Measurements from ENCODE around the gene IFITM5. TPM values are rescaled to one million over a fixed set of nuclear protein-coding genes. Genes with fewer than 3 reads are reported as not detected.
"Not testable (repeated sequence)": the region's sequence is repeated elsewhere in the genome, so short reads cannot be mapped to it uniquely, and the experiment has no call there.

The IFITM5 gene
- polyA plus RNA-seq, 1 donor from 2014 or later: not detected

DNA sequence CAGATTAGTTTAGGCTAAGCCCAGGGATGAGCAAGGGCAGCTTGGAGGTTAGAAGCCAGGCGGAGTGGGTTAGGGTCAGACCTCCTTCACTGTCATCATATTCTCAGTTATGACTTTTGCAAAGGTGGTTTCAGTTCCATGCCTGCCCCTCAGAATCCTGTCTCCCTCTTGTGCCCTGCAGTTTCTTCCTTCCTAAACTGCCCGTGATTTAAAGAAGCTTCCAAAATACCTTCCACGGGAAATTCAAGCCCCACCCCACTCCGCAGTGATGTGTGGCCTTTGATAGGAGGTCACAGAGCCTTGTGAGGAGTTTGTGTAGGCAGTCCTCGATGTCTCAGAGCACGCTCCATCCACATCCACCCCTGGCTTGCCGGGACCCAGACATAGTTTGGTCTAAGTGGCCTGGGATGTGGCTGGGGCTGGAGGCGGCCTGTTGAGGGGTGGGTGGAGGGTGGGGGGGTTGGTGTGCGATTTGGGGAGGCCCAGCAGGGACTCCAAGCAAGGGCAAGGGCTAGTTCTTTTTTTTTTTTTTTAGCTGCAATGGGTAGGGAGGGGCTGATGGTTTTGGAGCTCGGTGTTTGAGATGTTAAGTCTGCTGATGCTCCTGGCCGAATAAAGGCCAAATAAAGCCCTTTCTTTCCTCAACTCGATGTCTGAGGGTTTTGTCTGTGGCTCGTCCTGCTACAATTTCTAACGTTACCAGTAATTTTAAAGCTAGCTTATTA, 12.9 kb upstream of the IFITM5 start:
- Histone ChIP-seq H3K27ac (ENCODE audit: low read length) (no peak overlapping the region), H3F3A (ENCODE audit: insufficient read depth, low read length, poor library complexity, severe bottlenecking) (no peaks in the 10 kb centered on the region), H3K4me2 (ENCODE audit: low read length) (no peak overlapping the region), H3K36me3 (ENCODE audit: insufficient read depth, low read length) (no peaks in the 10 kb centered on the region), H3K9me2 (ENCODE audit: insufficient read depth, low read length) (no peaks in the 10 kb centered on the region), H3K9ac (ENCODE audit: low read length) (no peak overlapping the region), H3K27me3 (ENCODE audit: insufficient read depth, low read depth, low read length) (no peaks in the 10 kb centered on the region), H2AFZ (ENCODE audit: low read depth, low read length) (no peak overlapping the region), H4K20me1 (ENCODE audit: insufficient read depth) (no peaks in the 10 kb centered on the region), H3K79me2 (replicated peaks; ENCODE audit: insufficient read depth, low read length) (no peaks in the 10 kb centered on the region), H3K9me3 (ENCODE audit: low read length) (no peaks in the 10 kb centered on the region), H3K4me3 (ENCODE audit: low read length) (no peak overlapping the region)
- no peak for TF ChIP-seq RAD21 (conservative IDR thresholded peaks at IDR 0.05)
- no peak for TF ChIP-seq TAF1 (IDR thresholded peaks at IDR 0.05; ENCODE audit: low read depth)
- no peak for TF ChIP-seq MXI1 (conservative IDR thresholded peaks at IDR 0.05; ENCODE audit: poor library complexity, severe bottlenecking)
- no peak for TF ChIP-seq CTCF (IDR thresholded peaks at IDR 0.05; ENCODE audit: poor library complexity, severe bottlenecking)
- no peak for TF ChIP-seq REST (IDR thresholded peaks at IDR 0.05; ENCODE audit: borderline replicate concordance)
- no peak for TF ChIP-seq EZH2 (IDR thresholded peaks at IDR 0.05; ENCODE audit: borderline replicate concordance, insufficient read depth, low read length, poor library complexity, severe bottlenecking)
- TF ChIP-seq POLR2AphosphoS5 (IDR thresholded peaks at IDR 0.05): no peak
- TF ChIP-seq SMC3 (conservative IDR thresholded peaks at IDR 0.05; ENCODE audit: poor library complexity): no peak
- TF ChIP-seq EP300 (conservative IDR thresholded peaks at IDR 0.05; ENCODE audit: poor library complexity, severe bottlenecking): no peak

DNA sequence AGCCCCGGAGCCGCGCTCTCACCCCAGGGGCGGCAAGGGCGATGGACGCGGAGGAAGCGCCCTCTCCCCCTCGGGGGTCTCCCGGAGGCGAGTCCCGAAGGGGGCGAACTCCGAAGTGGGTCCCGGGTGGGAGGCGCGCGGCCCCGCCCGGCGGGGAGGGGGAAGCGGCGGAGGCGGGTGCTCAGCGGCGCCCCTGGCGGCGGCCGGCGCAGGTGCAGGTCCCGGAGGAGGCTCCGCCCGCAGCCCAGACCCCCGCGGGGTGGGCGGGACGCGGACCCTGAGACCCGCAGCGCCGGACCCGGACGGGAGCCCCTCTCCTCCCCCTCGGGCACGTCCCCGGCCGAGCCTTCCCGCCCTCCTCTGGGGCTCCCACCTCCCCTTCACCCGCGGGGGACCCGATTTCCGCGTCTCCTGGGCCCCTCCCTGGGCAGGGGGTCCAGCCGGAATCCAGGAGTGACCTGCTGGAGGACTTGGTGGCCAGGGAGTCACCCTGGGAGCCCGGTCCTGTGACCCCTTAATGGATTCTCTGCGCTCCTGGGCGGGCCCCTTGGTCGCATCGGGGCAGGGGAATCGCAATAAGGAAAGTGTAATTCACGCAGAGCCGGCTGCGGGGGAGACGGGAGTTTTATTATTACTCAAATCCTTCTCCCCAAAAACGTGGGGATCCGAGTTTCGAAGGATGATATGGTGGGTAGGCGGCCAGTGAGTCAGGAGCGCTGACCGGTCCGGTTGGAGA, 11.9 kb upstream of the IFITM5 start:
- not testable (repeated sequence) for H3K9ac ChIP-seq (ENCODE audit: low read length)

GRCh38 chr11:309979-310572, 10.8 kb upstream of the IFITM5 start:
- not testable (repeated sequence) for H3K27ac ChIP-seq (ENCODE audit: low read length); H3K79me2 ChIP-seq (replicated peaks; ENCODE audit: insufficient read depth, low read length); H4K20me1 ChIP-seq (ENCODE audit: insufficient read depth); H3K9ac ChIP-seq (ENCODE audit: low read length); H2AFZ ChIP-seq (ENCODE audit: low read depth, low read length); H3K4me2 ChIP-seq (ENCODE audit: low read length); H3K9me2 ChIP-seq (ENCODE audit: insufficient read depth, low read length); H3K4me3 ChIP-seq (ENCODE audit: low read length); H3F3A ChIP-seq (ENCODE audit: insufficient read depth, low read length, poor library complexity, severe bottlenecking); H3K9me3 ChIP-seq (ENCODE audit: low read length); H3K27me3 ChIP-seq (ENCODE audit: insufficient read depth, low read depth, low read length); H3K36me3 ChIP-seq (ENCODE audit: insufficient read depth, low read length)

More for the DNA sequence above, 11.9 kb upstream of the IFITM5 start:
- H2AFZ ChIP-seq (ENCODE audit: low read depth, low read length); H3K27me3 ChIP-seq (ENCODE audit: insufficient read depth, low read depth, low read length); H3K79me2 ChIP-seq (replicated peaks; ENCODE audit: insufficient read depth, low read length); H3K27ac ChIP-seq (ENCODE audit: low read length); H3K9me2 ChIP-seq (ENCODE audit: insufficient read depth, low read length); H3K9me3 ChIP-seq (ENCODE audit: low read length); H3K4me3 ChIP-seq (ENCODE audit: low read length); H4K20me1 ChIP-seq (ENCODE audit: insufficient read depth); H3K36me3 ChIP-seq (ENCODE audit: insufficient read depth, low read length); H3F3A ChIP-seq (ENCODE audit: insufficient read depth, low read length, poor library complexity, severe bottlenecking); H3K4me2 ChIP-seq (ENCODE audit: low read length): not testable (repeated sequence)

GRCh38 chr11:308740-309665, 9.7 kb upstream of the IFITM5 start:
- not testable (repeated sequence) for H2AFZ ChIP-seq (ENCODE audit: low read depth, low read length); H3K79me2 ChIP-seq (replicated peaks; ENCODE audit: insufficient read depth, low read length); H3K9me3 ChIP-seq (ENCODE audit: low read length); H3K36me3 ChIP-seq (ENCODE audit: insufficient read depth, low read length); H3K4me2 ChIP-seq (ENCODE audit: low read length); H3K9me2 ChIP-seq (ENCODE audit: insufficient read depth, low read length); H3F3A ChIP-seq (ENCODE audit: insufficient read depth, low read length, poor library complexity, severe bottlenecking); H3K27me3 ChIP-seq (ENCODE audit: insufficient read depth, low read depth, low read length); H3K4me3 ChIP-seq (ENCODE audit: low read length); H3K27ac ChIP-seq (ENCODE audit: low read length); H4K20me1 ChIP-seq (ENCODE audit: insufficient read depth); H3K9ac ChIP-seq (ENCODE audit: low read length)
